ENCODE measurements around the gene MFAP5. TPM values are rescaled to one million over a fixed set of nuclear protein-coding genes. Genes with fewer than 3 reads are reported as not detected.

MFAP5 gene
- polyA plus RNA-seq, 3 donors = not detected

GRCh38 chr12:8661751-8662150, 875 bp downstream of the MFAP5 start:
- Mint-ChIP-seq H3K27ac (no peak overlapping the region), H3K4me3 (no peak overlapping the region), H3K27me3 (ENCODE audit: low read depth in 3 of 3) (peaks cover 0 to 5% (median 3%) of the 10 kb centered on the region in 3 donors), H3K9me3 (peaks cover 0 to 3% (median 0%) of the 10 kb centered on the region in 7 donors), H3K36me3 (no peaks in the 10 kb centered on the region), H3K4me1 (peaks cover 5% of the 10 kb centered on the region)
- no peak overlapping the region for H3K9ac ChIP-seq (ENCODE audit: insufficient read depth, low read length, poor library complexity, severe bottlenecking)
- no peaks in the 10 kb centered on the region for H3K36me3 ChIP-seq (replicated peaks in 1 of 2; ENCODE audit: control insufficient read depth in 1 of 2, insufficient read depth in 2 of 2, low read length in 2 of 2)
- H3K4me2 ChIP-seq (replicated peaks; ENCODE audit: extremely low read depth, low read length, poor library complexity, severe bottlenecking) = no peak overlapping the region
- no peak overlapping the region for H2AFZ ChIP-seq (ENCODE audit: insufficient read depth, low read depth, low read length, poor library complexity, severe bottlenecking)
- H3K27ac ChIP-seq (ENCODE audit: low read depth in 1 of 2, low read length in 2 of 2) = no peak overlapping the region
- TF ChIP-seq CTCF (IDR thresholded peaks at IDR 0.05) = no peak
- DNase-seq = no peak
- intact Hi-C loops (cut with micrococcal nuclease) = loop anchor here (10.0 kb wide), 2 partner anchors 193 to 393 kb away; no protein-coding TSS in a partner anchor
- H3K9me3 ChIP-seq (replicated peaks in 1 of 2; ENCODE audit: control insufficient read depth in 1 of 2, insufficient read depth in 1 of 2, low read length in 2 of 2) = no peaks in the 10 kb centered on the region
- H3K4me1 ChIP-seq (ENCODE audit: control insufficient read depth in 1 of 2, insufficient read depth in 2 of 2, low read length in 2 of 2) = peaks cover 2 to 9% of the 10 kb centered on the region in 2 donors
- WGBS (ENCODE audit: insufficient coverage) = no CpG with 5 or more reads among the region's 3 CpGs
- no peaks in the 10 kb centered on the region for H3K79me2 ChIP-seq (ENCODE audit: insufficient read depth, low read length)
- H4K20me1 ChIP-seq (ENCODE audit: insufficient read depth, low read length) = no peaks in the 10 kb centered on the region
- no peak overlapping the region for H3K4me3 ChIP-seq (replicated peaks in 1 of 3; ENCODE audit: low read depth in 2 of 3, low read length in 3 of 3)
- H3K27me3 ChIP-seq (ENCODE audit: control insufficient read depth in 2 of 2, insufficient read depth in 2 of 2, low read length in 2 of 2) = no peaks in the 10 kb centered on the region

- no peak for TF ChIP-seq CTCF (IDR thresholded peaks at IDR 0.05)
- no peak overlapping the region for H3K4me2 ChIP-seq (replicated peaks; ENCODE audit: extremely low read depth, low read length, poor library complexity, severe bottlenecking)
- H3K79me2 ChIP-seq (ENCODE audit: insufficient read depth, low read length) = no peaks in the 10 kb centered on the region
- no peak overlapping the region for H3K27ac Mint-ChIP-seq
- H3K4me1 Mint-ChIP-seq = peaks cover 5% of the 10 kb centered on the region
- no peaks in the 10 kb centered on the region for H3K27me3 ChIP-seq (ENCODE audit: control insufficient read depth in 2 of 2, insufficient read depth in 2 of 2, low read length in 2 of 2)
- H3K36me3 Mint-ChIP-seq = no peaks in the 10 kb centered on the region
- peaks cover 0 to 2% (median 0%) of the 10 kb centered on the region in 7 donors for H3K9me3 Mint-ChIP-seq
- DNase-seq = no peak
- H3K27ac ChIP-seq (ENCODE audit: low read depth in 1 of 2, low read length in 2 of 2) = no peak overlapping the region
- no CpG with 5 or more reads among the region's 3 CpGs for WGBS (ENCODE audit: insufficient coverage)
- H3K4me1 ChIP-seq (ENCODE audit: control insufficient read depth in 1 of 2, insufficient read depth in 2 of 2, low read length in 2 of 2) = peaks cover 0 to 3% of the 10 kb centered on the region in 2 donors
- H3K4me3 ChIP-seq (replicated peaks in 1 of 3; ENCODE audit: low read depth in 2 of 3, low read length in 3 of 3) = no peak overlapping the region
- H3K4me3 Mint-ChIP-seq = no peak overlapping the region
- no peaks in the 10 kb centered on the region for H3K36me3 ChIP-seq (replicated peaks in 1 of 2; ENCODE audit: control insufficient read depth in 1 of 2, insufficient read depth in 2 of 2, low read length in 2 of 2)
- H4K20me1 ChIP-seq (ENCODE audit: insufficient read depth, low read length) = no peaks in the 10 kb centered on the region
- intact Hi-C loops (cut with micrococcal nuclease) = loop anchor here (10.0 kb wide), 2 partner anchors 194 to 394 kb away; no protein-coding TSS in a partner anchor
- no peak overlapping the region for H3K9ac ChIP-seq (ENCODE audit: insufficient read depth, low read length, poor library complexity, severe bottlenecking)
- no peaks in the 10 kb centered on the region for H3K9me3 ChIP-seq (replicated peaks in 1 of 2; ENCODE audit: control insufficient read depth in 1 of 2, insufficient read depth in 1 of 2, low read length in 2 of 2)
- no peak overlapping the region for H2AFZ ChIP-seq (ENCODE audit: insufficient read depth, low read depth, low read length, poor library complexity, severe bottlenecking)
- H3K27me3 Mint-ChIP-seq (ENCODE audit: low read depth in 3 of 3) = peaks cover 0 to 5% (median 3%) of the 10 kb centered on the region in 3 donors
These were observed 1.6 kb downstream of the MFAP5 start for GRCh38 chr12:8661016-8661415.

All from CD14-positive monocyte (primary cell).